Subcutaneous adipose tissue (tissue), 4 donors: Measurements from ENCODE around the gene PLPP3. TPM values are rescaled to one million over a fixed set of nuclear protein-coding genes. Genes with fewer than 3 reads are reported as not detected.

ENCODE experiments used
- total RNA-seq, 4 donors: library from RNA; depleted of rRNA; stranded (reverse); fragments of >200 nt; gene quantifications; one replicate each; pipeline ENCODE4 v1.1.0, GENCODE V29; 2016
- TF ChIP-seq, protein P1 (sequence below): fragments of 450-650 bp; IDR thresholded peaks from one replicate; pipeline ENCODE4 v1.5.1; 2016; ENCODE audit warnings: low read depth, mild to moderate bottlenecking, control low read depth, antibody characterized with exemption, moderate library complexity

The PLPP3 gene
- total RNA-seq, 4 donors from 2014 or later: 149 to 309 (median 238) TPM

- TF ChIP-seq, protein P1, sequence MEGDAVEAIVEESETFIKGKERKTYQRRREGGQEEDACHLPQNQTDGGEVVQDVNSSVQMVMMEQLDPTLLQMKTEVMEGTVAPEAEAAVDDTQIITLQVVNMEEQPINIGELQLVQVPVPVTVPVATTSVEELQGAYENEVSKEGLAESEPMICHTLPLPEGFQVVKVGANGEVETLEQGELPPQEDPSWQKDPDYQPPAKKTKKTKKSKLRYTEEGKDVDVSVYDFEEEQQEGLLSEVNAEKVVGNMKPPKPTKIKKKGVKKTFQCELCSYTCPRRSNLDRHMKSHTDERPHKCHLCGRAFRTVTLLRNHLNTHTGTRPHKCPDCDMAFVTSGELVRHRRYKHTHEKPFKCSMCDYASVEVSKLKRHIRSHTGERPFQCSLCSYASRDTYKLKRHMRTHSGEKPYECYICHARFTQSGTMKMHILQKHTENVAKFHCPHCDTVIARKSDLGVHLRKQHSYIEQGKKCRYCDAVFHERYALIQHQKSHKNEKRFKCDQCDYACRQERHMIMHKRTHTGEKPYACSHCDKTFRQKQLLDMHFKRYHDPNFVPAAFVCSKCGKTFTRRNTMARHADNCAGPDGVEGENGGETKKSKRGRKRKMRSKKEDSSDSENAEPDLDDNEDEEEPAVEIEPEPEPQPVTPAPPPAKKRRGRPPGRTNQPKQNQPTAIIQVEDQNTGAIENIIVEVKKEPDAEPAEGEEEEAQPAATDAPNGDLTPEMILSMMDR: no peak
Observed at GRCh38 chr1:56510642-56511021, 68.7 kb downstream of the PLPP3 start.

GRCh38 chr1:56509713-56510641 lies 69.4 kb downstream of the PLPP3 start:
- TF ChIP-seq, protein P1: no peak

GRCh38 chr1:56508523-56508983 lies 70.8 kb downstream of the PLPP3 start:
- TF ChIP-seq, protein P1: no peak

DNA sequence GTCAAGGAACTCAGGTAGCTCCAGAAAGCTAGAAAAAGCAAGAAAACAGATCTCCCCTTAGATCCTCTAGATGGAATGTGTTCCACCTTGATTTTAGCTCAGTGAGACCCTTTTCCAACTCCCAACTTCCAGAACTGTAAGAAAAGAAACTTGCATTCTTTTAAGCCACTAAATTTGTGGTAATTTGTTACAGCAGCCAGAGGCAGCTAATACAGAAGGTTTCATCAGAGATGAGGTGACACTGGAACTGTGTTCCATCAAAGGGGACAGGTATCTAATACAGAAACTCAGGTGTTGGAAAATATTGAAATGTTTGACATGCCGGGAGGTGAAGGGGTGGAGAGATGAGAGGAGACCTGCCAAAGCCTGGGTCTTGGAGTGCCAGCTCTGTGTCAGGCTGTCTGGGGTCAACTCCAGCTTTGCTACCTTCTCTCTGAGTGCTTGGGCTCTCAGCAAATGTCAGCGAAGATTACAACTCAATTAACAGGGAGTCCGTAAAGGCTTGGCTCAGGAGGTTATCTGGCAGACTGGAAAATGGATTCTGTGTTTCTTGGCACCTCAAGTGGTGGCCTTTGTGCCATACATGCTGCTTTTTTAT lies 71.3 kb downstream of the PLPP3 start:
- TF ChIP-seq, protein P1: no peak

DNA sequence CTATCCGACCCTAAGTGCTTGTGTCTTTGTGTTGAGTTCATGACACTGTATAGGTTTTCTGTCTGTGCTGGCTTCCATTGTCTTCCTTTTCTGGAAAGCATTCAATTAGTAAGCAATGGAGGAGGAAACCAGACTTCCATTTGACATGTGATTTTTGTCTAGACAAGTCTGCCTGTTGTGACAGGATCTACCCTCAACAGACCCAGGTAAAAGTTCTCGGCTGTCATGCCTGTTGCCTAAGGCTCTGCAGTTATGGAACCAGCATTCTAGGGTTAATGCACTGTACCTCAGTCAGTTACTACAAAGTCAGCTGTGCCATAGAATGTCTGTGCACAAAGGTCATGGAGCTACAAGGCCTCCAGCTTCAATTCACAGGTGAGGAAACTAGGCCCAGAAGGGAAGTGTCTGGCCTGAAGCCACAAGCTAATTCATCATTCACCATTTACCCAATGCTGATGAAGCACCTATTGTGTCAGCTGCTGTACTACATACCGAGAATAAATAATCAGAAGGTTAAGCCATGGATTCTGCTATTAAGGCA lies 72.3 kb downstream of the PLPP3 start:
- TF ChIP-seq, protein P1: no peak

- TF ChIP-seq, protein P1: no peak
Observed at GRCh38 chr1:56505792-56506743, 73.3 kb downstream of the PLPP3 start.
